ENCODE data around the gene GRIA1.

The GRIA1 gene

DNA sequence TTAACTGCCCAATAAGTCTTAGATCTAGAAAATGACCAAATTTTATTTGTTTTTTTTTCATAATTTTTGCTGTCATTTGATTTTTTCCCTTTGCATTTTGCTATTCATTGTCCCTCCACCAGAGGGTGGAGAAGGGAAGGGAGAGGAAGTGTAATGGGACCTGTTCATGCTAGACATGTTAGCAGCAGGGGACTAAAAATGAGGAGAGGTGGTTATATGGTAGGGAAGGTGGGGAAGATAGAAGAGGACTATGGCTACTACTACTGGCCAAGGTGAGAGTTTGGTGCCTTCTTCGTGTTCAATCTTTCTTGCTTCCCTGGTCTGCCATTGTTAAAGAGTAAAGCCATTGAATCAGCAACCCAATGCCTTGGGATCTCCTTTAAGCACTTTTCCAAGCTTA lies 6.4 kb downstream of the GRIA1 start:
- DNase-seq (ENCODE audit: low read depth in 4 of 4, low spot score in 1 of 4) = no peak

DNA sequence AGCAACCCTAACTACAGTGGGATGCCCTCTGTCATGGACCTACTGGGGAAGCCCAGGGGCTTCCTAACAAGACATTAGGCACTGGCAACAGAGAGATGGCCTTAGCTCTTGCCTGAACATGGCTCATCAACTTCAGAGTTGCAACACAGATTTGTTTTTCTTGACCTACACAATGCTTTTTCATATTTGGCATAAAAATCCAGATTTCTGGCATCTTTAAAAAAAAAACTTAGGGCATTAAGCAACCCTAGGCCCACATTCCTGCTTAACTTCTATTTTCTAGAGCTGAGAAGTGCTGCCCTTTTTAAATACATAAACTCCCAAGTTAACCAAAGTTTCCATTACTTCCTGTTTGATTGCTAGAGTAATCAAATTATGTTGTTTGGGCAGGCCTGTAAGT lies 8.0 kb downstream of the GRIA1 start:
- DNase-seq (ENCODE audit: low read depth in 4 of 4, low spot score in 1 of 4) = no peak

DNA sequence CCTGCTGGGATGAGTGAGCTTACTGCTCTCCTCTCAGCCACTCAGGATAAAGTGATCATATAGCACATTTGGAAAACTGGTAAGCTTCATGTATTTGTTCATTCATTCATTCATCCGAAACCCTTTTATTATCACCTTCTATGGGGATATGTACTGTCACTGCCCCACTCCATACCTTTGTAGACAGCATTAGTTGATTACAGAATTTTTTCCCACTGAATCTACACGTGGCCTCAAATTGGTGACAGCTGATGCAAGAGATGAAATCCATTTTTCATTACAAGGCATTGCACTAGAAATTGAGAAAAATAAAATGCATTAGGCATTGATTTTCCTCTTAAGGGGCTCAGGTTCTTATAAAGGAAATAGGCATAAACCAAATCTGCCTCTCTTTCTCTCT lies 9.7 kb downstream of the GRIA1 start:
- no peak for DNase-seq (ENCODE audit: low read depth in 4 of 4, low spot score in 1 of 4)

GRCh38 chr5:153504726-153505125 lies 14.3 kb downstream of the GRIA1 start:
- no peak for DNase-seq (ENCODE audit: low read depth in 4 of 4, low spot score in 1 of 4)

DNA sequence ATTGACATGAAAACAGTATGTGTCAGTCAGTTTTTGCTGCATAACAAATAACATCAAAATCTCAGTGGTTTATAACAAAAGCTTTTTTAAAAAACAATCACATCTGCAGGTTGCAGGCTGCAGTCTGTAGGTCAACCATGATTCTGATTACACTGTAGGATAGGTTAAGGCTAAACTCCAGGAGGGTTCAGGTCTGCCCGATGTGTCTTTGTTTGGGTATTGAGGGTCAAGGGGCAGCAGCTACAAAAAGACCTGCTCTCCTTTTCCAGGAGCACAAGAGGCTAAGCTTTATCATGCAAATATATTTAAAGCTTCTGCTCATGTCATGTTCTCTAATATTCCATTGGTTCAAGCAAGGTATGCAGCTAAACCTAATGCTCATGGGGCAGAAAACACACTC lies 18.2 kb downstream of the GRIA1 start:
- DNase-seq (ENCODE audit: low read depth in 4 of 4, low spot score in 1 of 4) = no peak

- DNase-seq (ENCODE audit: low read depth in 4 of 4, low spot score in 1 of 4) = no peak
These were observed 21.2 kb downstream of the GRIA1 start for GRCh38 chr5:153511622-153512021.

DNA sequence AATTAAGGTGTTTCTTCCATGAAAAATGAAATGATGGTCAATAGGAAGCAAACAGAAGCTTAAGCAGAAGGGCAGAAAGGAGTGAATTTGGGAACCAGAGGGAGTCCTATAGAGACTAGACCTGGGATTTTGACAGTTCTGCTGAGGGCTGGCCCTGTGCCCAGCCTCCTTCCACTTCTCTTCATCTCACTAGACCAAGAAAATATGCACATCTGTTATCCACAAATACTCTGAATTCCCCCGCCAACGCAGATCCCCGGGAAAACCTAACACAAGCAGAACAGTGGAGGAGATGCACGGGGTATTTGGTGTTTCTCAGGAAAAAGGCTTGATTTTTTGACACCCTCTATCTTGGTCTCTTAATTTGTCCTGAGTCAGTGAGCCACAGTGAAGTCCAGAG lies 22.7 kb downstream of the GRIA1 start:
- no peak for DNase-seq (ENCODE audit: low read depth in 4 of 4, low spot score in 1 of 4)

GRCh38 chr5:153515301-153515700 lies 24.8 kb downstream of the GRIA1 start:
- no peak for DNase-seq (ENCODE audit: low read depth in 4 of 4, low spot score in 1 of 4)

DNA sequence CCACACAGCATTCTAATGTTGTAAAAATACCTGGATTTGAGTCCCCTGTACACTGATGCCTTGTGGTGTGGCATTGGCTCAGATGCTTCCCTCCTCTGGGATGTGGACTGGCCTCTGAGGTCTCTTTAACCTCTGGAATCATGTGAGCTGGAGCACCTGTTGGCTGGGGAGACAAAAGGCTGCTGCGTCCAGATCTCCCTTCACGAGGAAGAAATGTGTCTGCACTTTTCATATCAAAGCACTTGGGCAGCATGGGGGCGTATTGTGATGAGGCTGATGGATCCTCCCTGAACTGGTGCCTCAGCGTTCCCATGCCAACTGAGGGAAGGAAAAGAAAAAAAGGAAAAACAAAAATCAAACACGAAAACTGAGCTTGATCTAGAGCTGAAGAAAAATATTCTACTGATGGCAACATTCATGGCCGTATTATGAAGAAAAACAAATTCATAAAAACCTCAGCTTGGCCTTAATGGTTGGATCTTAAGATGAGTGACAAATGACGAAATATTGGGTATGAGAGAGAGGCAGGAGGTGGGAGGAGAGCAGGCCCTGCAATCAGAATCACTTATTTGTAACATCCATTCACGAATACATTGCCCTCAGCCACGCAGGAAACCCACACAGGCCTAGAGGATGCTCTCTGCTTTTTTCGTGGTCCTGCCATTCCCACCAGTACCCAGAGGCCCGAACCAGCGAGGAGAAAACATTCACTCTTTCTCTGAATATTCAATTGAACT lies 26.2 kb downstream of the GRIA1 start:
- no peak for DNase-seq (ENCODE audit: low read depth in 4 of 4, low spot score in 1 of 4)

DNA sequence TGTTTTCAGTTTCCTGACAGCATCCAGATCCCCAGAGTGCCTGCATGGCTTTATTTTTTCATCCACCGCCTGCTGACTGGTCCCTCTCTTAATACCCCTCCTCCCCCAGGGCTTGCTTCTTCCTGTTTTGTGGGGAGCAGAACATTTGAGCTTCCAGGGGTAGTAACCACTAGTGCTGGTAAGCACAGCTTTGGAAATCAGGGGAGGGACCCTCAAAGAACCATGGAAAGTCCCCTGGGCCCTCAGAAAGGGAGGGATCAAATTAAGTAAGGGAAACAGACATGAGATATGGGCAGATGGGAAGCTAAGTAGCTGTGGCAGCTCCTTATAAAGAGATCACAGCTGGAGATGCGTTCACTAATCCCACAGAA lies 26.8 kb downstream of the GRIA1 start:
- DNase-seq (ENCODE audit: low read depth in 4 of 4, low spot score in 1 of 4) = no peak

DNA sequence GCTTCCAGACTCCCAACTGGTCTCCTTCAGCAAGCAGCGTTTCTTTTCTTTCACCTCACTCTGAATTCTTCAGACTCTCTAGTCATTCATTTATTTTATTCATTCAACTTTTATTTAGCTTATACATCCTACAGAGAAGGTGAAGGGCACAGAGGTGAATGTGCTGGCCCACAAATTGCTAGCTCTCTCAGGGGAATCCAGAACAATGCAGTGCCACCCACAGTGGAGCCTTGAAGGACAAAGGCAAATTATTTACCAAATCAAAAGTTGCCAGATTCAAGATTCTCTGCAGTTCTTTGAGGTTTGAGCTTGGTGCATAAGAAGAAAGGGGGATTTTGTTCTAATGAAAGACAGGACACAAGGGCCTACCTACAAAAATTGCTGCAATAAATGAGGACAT lies 29.7 kb downstream of the GRIA1 start:
- DNase-seq (ENCODE audit: low read depth in 4 of 4, low spot score in 1 of 4) = no peak

DNA sequence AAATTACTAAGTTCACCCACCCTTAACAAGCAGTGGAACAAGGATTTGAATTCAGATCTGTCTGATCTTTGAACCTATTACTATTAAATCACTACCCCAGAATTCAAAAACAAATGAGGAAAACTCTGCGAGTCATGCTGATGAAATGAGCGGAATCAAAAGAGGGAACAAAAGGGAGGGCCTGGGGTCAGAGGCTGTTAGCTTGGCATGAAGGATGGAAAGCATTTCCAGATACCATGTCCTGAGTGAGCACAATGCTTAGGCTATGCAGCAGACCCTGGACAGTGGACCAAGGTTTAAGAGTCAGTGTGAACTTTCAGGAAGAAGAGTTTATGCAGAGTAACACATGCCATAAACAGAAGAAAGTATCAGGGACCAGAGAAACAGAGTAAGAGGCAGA lies 30.5 kb downstream of the GRIA1 start:
- DNase-seq (ENCODE audit: low read depth in 4 of 4, low spot score in 1 of 4) = no peak

DNA sequence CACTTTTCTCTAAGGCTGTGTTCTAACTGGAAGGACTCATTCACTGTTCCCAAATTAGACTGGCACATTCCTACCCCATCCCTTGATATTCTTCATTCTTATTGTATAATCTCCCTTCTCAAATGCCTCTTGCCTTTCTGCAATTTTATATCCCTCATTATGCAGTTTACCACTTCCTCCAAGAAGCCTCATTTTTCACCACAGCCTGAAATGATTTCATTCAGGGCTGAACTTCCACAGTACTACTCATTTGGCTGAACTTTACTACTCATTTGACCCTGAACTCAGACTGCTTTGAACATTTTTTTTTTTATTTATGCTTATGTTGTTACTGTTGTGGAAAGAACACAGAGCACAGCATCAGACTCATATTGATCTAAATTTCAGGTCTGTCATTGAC lies 32.7 kb downstream of the GRIA1 start:
- no peak for DNase-seq (ENCODE audit: low read depth in 4 of 4, low spot score in 1 of 4)

DNA sequence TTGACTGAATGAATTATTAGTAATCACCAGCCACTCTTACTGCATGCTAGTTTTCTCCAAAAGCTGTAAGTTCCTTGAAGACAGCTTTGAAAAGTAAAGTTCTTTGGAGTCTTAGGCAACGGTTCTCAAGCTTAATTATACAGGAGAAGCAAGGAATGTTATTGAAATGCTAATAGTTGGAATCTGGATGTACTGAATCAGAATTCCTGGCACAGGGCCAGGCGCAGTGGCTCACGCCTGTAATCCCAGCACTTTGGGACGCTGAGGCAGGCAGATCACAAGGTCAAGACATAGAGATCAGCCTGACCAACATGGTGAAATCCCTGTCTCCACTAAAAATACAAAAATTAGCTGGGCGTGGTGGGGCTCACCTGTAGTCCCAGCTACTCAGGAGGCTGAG lies 33.4 kb downstream of the GRIA1 start:
- no peak for DNase-seq (ENCODE audit: low read depth in 4 of 4, low spot score in 1 of 4)

DNA sequence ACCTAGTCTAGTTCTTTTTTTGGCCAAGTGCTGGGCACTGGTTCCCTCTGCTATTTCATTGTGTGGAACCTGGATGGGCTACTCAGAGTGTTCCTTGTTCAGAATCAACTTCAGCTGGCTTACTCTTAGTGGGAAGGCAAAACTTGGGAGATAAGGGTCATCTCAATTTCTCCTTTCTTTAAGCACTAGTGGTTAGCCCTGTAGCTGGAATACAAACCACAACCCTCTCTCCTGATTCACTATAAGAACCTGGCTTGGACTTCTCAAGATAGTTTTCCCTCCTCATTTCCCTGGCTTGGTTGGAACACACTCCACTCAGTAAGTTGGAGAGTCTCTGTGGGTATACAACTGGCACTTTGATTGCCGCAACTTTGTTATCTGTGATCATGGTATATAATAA lies 35.1 kb downstream of the GRIA1 start:
- DNase-seq (ENCODE audit: low read depth in 4 of 4, low spot score in 1 of 4) = no peak

GRCh38 chr5:153530357-153531143 lies 40.1 kb downstream of the GRIA1 start:
- no peak for DNase-seq (ENCODE audit: low read depth in 4 of 4, low spot score in 1 of 4)

- DNase-seq (ENCODE audit: low read depth in 4 of 4, low spot score in 1 of 4) = no peak
These were observed 43.1 kb downstream of the GRIA1 start for GRCh38 chr5:153533546-153533945.

GRCh38 chr5:153534102-153534501 lies 43.6 kb downstream of the GRIA1 start:
- DNase-seq (ENCODE audit: low read depth in 4 of 4, low spot score in 1 of 4) = no peak

DNA sequence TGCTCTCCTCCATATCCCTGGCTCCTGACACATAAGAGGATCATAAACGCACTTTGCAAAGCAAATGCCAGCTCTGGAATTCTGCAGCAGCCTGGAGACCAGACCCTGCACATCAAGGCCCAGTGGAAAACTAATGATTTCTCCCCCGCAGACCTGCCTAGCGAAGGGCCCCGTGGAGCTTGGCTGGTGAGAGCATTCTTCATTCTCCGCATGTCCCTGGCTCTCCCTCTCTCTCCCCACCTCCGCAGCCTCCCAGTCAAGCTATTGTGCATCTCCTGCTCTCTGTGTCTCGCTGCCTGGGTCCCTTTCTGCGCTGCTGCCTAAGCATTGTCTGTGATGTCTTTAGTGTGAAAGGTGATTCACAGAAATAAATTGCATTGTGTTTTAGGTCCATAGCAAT lies 46.7 kb downstream of the GRIA1 start:
- no peak for DNase-seq (ENCODE audit: low read depth in 4 of 4, low spot score in 1 of 4)

DNA sequence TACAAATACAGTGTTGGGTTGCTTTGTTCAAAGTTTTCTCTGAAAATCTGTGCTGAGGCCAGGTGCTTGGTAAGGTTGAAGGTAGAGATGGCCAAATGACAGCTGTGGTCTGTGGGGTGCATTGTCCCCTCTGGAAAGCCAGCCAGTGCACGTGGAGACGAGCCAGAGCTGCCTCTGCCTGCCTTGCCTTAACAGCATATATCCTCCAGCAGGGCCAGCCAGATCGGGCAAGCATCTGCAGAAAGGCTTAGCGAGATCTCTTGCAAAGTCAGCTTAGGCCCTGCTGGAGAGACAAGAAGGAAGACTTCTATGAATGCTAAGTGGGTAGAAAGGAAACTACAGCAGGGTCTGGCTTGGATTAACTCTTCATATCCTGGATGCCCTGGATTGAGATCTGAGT lies 49.5 kb downstream of the GRIA1 start:
- no peak for DNase-seq (ENCODE audit: low read depth in 4 of 4, low spot score in 1 of 4)

- DNase-seq (ENCODE audit: low read depth in 4 of 4, low spot score in 1 of 4) = no peak
These were observed 52.1 kb downstream of the GRIA1 start for GRCh38 chr5:153542536-153542935.

DNA sequence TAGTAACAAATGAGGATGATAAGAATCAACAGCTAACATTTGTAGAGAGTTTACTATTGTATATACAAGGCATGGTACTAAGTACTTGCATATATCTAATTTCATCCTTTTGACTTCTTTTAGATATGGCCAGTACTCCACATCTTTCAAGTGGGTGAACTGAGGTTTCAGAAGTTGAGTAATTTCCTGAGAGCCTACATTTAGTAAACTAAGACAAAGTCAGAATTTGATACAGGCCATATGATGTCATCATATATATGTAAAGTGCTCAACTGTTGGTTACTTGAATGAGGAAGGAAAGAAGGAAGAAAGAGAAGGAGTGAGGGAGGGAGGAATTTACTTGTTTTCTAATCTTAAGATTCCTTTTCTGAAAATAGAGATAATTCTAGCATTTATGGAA lies 52.8 kb downstream of the GRIA1 start:
- DNase-seq (ENCODE audit: low read depth in 4 of 4, low spot score in 1 of 4) = no peak

- DNase-seq (ENCODE audit: low read depth in 4 of 4, low spot score in 1 of 4) = no peak
These were observed 53.5 kb downstream of the GRIA1 start for GRCh38 chr5:153543959-153544470.
